ENCODE results near the gene ATP9B.

ATP9B gene

GRCh38 chr18:79411614-79412526, 342.7 kb downstream of the ATP9B start:
- ATAC-seq, result no peak
- TF ChIP-seq PPARA (CRISPR knock-in tag; IDR thresholded peaks at IDR 0.05; ENCODE audit: borderline replicate concordance), result no peak
- TF ChIP-seq TCF4 (CRISPR knock-in tag; IDR thresholded peaks at IDR 0.05; ENCODE audit: borderline replicate concordance), result no peak
- TF ChIP-seq OSR1 (CRISPR knock-in tag; IDR thresholded peaks at IDR 0.05), result no peak
- no peak for TF ChIP-seq CSDC2 (CRISPR knock-in tag; IDR thresholded peaks at IDR 0.05)
- TF ChIP-seq BACH2 (CRISPR knock-in tag; IDR thresholded peaks at IDR 0.05; ENCODE audit: borderline replicate concordance), result no peak
- TF ChIP-seq ZC3H10 (CRISPR knock-in tag; IDR thresholded peaks at IDR 0.05), result no peak
- no peak for TF ChIP-seq ZNF565 (CRISPR knock-in tag; conservative IDR thresholded peaks at IDR 0.05; ENCODE audit: low read depth)
- no peak for TF ChIP-seq ZFP30 (CRISPR knock-in tag; IDR thresholded peaks at IDR 0.05)

GRCh38 chr18:79413025-79413424, 343.8 kb downstream of the ATP9B start:
- no peak for TF ChIP-seq ZC3H10 (CRISPR knock-in tag; IDR thresholded peaks at IDR 0.05)
- ATAC-seq, result no peak

- ATAC-seq, result no peak
- TF ChIP-seq ZFP30 (CRISPR knock-in tag; IDR thresholded peaks at IDR 0.05) (no peak), BACH2 (CRISPR knock-in tag; IDR thresholded peaks at IDR 0.05; ENCODE audit: borderline replicate concordance) (no peak), ZNF8 (CRISPR knock-in tag; IDR thresholded peaks at IDR 0.05) (no peak), RARB (CRISPR knock-in tag; IDR thresholded peaks at IDR 0.05) (no peak), ARNTL (CRISPR knock-in tag; IDR thresholded peaks at IDR 0.05; ENCODE audit: borderline replicate concordance, low read depth) (no peak), CREB5 (CRISPR knock-in tag; IDR thresholded peaks at IDR 0.05; ENCODE audit: low read depth) (no peak), PPARA (CRISPR knock-in tag; IDR thresholded peaks at IDR 0.05; ENCODE audit: borderline replicate concordance) (no peak), GLIS3 (CRISPR knock-in tag; IDR thresholded peaks at IDR 0.05) (no peak), PATZ1 (CRISPR knock-in tag; IDR thresholded peaks at IDR 0.05; ENCODE audit: borderline replicate concordance) (no peak), ISL1 (CRISPR knock-in tag; IDR thresholded peaks at IDR 0.05) (no peak), ZFP3 (CRISPR knock-in tag; IDR thresholded peaks at IDR 0.05) (no peak)
Measured at GRCh38 chr18:79413426-79413825, 344.2 kb downstream of the ATP9B start.

GRCh38 chr18:79413901-79414300, 344.7 kb downstream of the ATP9B start:
- ATAC-seq, result no peak
- no peak for TF ChIP-seq TOX (CRISPR knock-in tag; IDR thresholded peaks at IDR 0.05; ENCODE audit: borderline replicate concordance)
- TF ChIP-seq ISL1 (CRISPR knock-in tag; IDR thresholded peaks at IDR 0.05), result no peak
- no peak for TF ChIP-seq SNAI2 (CRISPR knock-in tag; IDR thresholded peaks at IDR 0.05)
- TF ChIP-seq ARNTL (CRISPR knock-in tag; IDR thresholded peaks at IDR 0.05; ENCODE audit: borderline replicate concordance, low read depth), result no peak
- no peak for TF ChIP-seq POU6F1 (CRISPR knock-in tag; IDR thresholded peaks at IDR 0.05; ENCODE audit: borderline replicate concordance, low read depth)
- TF ChIP-seq ZNF8 (CRISPR knock-in tag; IDR thresholded peaks at IDR 0.05), result no peak
- TF ChIP-seq CSRNP3 (CRISPR knock-in tag; IDR thresholded peaks at IDR 0.05), result no peak
- no peak for TF ChIP-seq ZNF70 (CRISPR knock-in tag; IDR thresholded peaks at IDR 0.05)
- TF ChIP-seq CREB5 (CRISPR knock-in tag; IDR thresholded peaks at IDR 0.05; ENCODE audit: low read depth), result no peak
- no peak for TF ChIP-seq TSHZ2 (CRISPR knock-in tag; IDR thresholded peaks at IDR 0.05)
- no peak for TF ChIP-seq PPARA (CRISPR knock-in tag; IDR thresholded peaks at IDR 0.05; ENCODE audit: borderline replicate concordance)
- TF ChIP-seq ZNF565 (CRISPR knock-in tag; conservative IDR thresholded peaks at IDR 0.05; ENCODE audit: low read depth), result no peak
- TF ChIP-seq ZC3H10 (CRISPR knock-in tag; IDR thresholded peaks at IDR 0.05), result no peak
- no peak for TF ChIP-seq GLIS3 (CRISPR knock-in tag; IDR thresholded peaks at IDR 0.05)
- no peak for TF ChIP-seq BACH2 (CRISPR knock-in tag; IDR thresholded peaks at IDR 0.05; ENCODE audit: borderline replicate concordance)
